Peyer's patch (tissue), 4 donors: ENCODE data around the gene LRRN3. TPM values are rescaled to one million over a fixed set of nuclear protein-coding genes. Genes with fewer than 3 reads are reported as not detected.
A peak's percentile ranks its signal among the peaks of the same experiment; 100 is the strongest.

ENCODE experiments used
- DNase-seq, 3 donors: peaks; one replicate each; pipeline ENCODE4 v3.0.0-alpha.2; 2017 to 2019
- H3K27ac ChIP-seq, 4 donors: fragments of 200-600 bp; sonication (generic); one replicate each; pipeline ENCODE4 v1.5.1; 2016 to 2019
- H3K27me3 ChIP-seq, 2 donors: fragments of 200-600 bp; sonication (generic); one replicate each; pipeline ENCODE4 v1.5.1; 2019
- H3K36me3 ChIP-seq, 3 donors: fragments of 200-600 bp; sonication (generic); one replicate each; pipeline ENCODE4 v1.5.1; 2016 to 2019
- H3K4me1 ChIP-seq, 4 donors: fragments of 200-600 bp; sonication (generic); one replicate each; pipeline ENCODE4 v1.5.1; 2016 to 2019
- H3K4me3 ChIP-seq, 4 donors: fragments of 200-600 bp; sonication (generic); 1 replicate in 3 of 4; 2 replicates in 1 of 4; pipeline ENCODE4 v1.5.1; 2016 to 2019; ENCODE audit warnings: mild to moderate bottlenecking in 1 of 4
- H3K9me3 ChIP-seq, 4 donors: fragments of 200-600 bp; sonication (generic); one replicate each; pipeline ENCODE4 v1.5.1; 2016 to 2019; ENCODE audit warnings: mild to moderate bottlenecking in 1 of 4
- POLR2A ChIP-seq, 2 donors: fragments of 450-650 bp; IDR thresholded peaks; one replicate each; pipeline ENCODE4 v1.5.1; 2017; ENCODE audit warnings: antibody characterized with exemption in 2 of 2, mild to moderate bottlenecking in 2 of 2, moderate library complexity in 2 of 2
- total RNA-seq, 4 donors: library from RNA; depleted of rRNA; stranded (reverse); fragments of >200 nt; gene quantifications; one replicate each; pipeline ENCODE4 v1.1.0, GENCODE V29; 2016
- TF ChIP-seq, protein P1 (sequence below), 6 experiments: fragments of 450-650 bp in 4 of 6; fragments of 200-600 bp in 2 of 6; sonication (generic) in 1 of 6; IDR thresholded peaks; one replicate each; pipeline ENCODE4 v1.5.1; 2017 to 2019; ENCODE audit warnings: antibody characterized with exemption in 6 of 6, mild to moderate bottlenecking in 3 of 6, moderate library complexity in 1 of 6

The LRRN3 gene
- total RNA-seq, 4 donors from 2014 or later: 0.40 to 0.53 TPM; not detected in 2

DNA sequence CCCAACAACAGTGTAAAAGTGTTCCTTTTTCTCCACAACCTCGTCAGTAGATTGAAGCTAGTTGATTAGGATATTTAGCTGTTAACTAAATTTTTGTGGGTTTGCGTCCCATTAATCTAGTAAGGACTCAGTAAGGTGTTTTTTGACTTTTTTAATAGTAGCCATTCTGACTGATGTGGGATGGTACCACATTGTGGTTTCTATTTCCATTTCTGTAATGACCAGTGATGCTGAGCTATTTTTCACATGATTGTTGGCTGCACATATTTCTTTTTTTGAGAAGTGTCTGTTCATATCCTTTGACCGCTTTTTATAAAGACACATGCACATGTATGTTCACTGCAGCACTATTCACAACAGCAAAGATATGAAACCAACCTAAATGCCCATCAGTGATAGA lies 5.6 kb upstream of the LRRN3 start:
- TF ChIP-seq POLR2A (IDR thresholded peaks at IDR 0.05): no peak
- TF ChIP-seq, protein P1, sequence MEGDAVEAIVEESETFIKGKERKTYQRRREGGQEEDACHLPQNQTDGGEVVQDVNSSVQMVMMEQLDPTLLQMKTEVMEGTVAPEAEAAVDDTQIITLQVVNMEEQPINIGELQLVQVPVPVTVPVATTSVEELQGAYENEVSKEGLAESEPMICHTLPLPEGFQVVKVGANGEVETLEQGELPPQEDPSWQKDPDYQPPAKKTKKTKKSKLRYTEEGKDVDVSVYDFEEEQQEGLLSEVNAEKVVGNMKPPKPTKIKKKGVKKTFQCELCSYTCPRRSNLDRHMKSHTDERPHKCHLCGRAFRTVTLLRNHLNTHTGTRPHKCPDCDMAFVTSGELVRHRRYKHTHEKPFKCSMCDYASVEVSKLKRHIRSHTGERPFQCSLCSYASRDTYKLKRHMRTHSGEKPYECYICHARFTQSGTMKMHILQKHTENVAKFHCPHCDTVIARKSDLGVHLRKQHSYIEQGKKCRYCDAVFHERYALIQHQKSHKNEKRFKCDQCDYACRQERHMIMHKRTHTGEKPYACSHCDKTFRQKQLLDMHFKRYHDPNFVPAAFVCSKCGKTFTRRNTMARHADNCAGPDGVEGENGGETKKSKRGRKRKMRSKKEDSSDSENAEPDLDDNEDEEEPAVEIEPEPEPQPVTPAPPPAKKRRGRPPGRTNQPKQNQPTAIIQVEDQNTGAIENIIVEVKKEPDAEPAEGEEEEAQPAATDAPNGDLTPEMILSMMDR (IDR thresholded peaks at IDR 0.05): no peak
- no peak overlapping the region for H3K27ac ChIP-seq
- peaks cover 0 to 7% (median 0%) of the 10 kb centered on the region in 4 donors for H3K4me1 ChIP-seq
- H3K27me3 ChIP-seq: no peaks in the 10 kb centered on the region
- H3K36me3 ChIP-seq: no peaks in the 10 kb centered on the region
- no peak overlapping the region for H3K4me3 ChIP-seq
- H3K9me3 ChIP-seq: no peaks in the 10 kb centered on the region
- DNase-seq: no peak

DNA sequence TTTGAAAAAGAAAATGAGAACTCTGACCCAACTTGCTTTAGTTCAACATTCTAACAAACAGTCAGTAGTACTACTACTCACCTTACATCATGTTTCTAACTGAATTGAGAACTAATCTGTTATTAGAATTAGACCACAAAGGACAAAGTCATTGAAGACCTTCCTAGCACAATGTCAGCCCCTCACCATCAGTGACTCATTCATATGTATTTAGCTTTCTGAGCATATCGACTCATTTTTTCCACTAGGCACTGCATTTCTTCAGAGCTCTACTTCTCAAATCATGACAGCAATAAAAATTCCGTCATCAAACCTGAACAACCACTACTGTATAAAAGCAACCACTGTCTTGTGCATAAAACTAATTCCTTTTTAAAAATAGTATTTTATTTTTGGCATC lies 4.4 kb upstream of the LRRN3 start:
- H3K27me3 ChIP-seq: no peaks in the 10 kb centered on the region
- no peak for DNase-seq
- no peak overlapping the region for H3K27ac ChIP-seq
- peaks cover 0 to 7% (median 0%) of the 10 kb centered on the region in 4 donors for H3K4me1 ChIP-seq
- no peaks in the 10 kb centered on the region for H3K36me3 ChIP-seq
- H3K9me3 ChIP-seq: no peaks in the 10 kb centered on the region
- no peak overlapping the region for H3K4me3 ChIP-seq
- TF ChIP-seq, protein P1 (IDR thresholded peaks at IDR 0.05): no peak
- no peak for TF ChIP-seq POLR2A (IDR thresholded peaks at IDR 0.05)

DNA sequence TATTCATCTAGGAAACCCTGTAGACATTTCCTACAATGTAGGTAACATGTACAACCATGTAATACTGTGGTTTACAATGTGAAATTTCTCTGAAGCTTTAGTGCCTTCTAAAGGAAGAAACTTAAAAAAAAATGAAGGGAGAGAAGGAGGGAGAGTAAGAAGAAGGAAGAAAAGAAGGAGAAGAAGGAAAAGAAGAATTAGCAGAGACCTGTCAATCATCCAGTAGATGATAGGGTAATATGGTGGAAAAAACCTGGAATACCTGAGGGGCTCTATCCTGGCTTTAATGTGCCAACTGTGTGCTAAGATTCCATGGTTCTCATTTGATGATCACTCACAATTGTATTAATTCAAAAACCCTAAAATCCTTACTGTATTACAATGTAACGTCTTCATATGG lies 2.6 kb upstream of the LRRN3 start:
- Histone ChIP-seq H3K4me3 (no peak overlapping the region), H3K9me3 (no peaks in the 10 kb centered on the region), H3K4me1 (peaks cover 0 to 7% (median 0%) of the 10 kb centered on the region in 4 donors), H3K27me3 (no peaks in the 10 kb centered on the region), H3K36me3 (no peaks in the 10 kb centered on the region), H3K27ac (no peak overlapping the region)
- TF ChIP-seq, protein P1 (IDR thresholded peaks at IDR 0.05): no peak
- TF ChIP-seq POLR2A (IDR thresholded peaks at IDR 0.05): no peak
- no peak for DNase-seq

DNA sequence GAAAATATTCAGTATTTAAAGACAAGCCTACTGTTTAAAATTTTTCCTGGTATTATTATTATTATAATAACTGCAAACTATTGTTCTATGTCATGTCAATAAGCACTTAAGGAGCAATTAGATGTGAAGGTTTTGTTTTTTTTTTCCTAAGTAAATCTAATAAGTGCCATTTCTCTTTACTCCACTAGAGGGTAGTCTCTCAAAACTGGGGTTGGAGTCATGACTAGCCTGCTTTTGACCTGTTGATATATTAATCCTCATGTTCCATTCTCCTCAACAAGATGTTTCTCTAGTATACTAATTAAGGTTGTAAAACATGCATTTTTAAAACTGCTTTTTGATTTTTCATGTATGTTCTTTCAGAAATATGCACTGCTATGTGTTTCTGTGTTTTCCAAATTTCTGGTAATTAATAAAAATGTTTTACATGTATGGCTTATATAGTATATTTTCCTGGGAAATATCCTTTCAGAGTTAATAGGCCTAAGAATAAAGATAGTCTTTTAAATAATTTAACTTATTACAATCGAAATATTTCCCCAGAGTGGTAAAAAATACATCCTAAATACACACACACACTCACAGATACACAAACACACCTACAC lies 1.0 kb upstream of the LRRN3 start:
- H3K27me3 ChIP-seq: no peaks in the 10 kb centered on the region
- no peaks in the 10 kb centered on the region for H3K9me3 ChIP-seq
- H3K4me1 ChIP-seq: no peaks in the 10 kb centered on the region
- no peak overlapping the region for H3K4me3 ChIP-seq
- no peaks in the 10 kb centered on the region for H3K36me3 ChIP-seq
- DNase-seq: no peak
- no peak overlapping the region for H3K27ac ChIP-seq
- no peak for TF ChIP-seq POLR2A (IDR thresholded peaks at IDR 0.05)
- TF ChIP-seq, protein P1 (IDR thresholded peaks at IDR 0.05): peak; percentile 40 to 72 (median 68)

DNA sequence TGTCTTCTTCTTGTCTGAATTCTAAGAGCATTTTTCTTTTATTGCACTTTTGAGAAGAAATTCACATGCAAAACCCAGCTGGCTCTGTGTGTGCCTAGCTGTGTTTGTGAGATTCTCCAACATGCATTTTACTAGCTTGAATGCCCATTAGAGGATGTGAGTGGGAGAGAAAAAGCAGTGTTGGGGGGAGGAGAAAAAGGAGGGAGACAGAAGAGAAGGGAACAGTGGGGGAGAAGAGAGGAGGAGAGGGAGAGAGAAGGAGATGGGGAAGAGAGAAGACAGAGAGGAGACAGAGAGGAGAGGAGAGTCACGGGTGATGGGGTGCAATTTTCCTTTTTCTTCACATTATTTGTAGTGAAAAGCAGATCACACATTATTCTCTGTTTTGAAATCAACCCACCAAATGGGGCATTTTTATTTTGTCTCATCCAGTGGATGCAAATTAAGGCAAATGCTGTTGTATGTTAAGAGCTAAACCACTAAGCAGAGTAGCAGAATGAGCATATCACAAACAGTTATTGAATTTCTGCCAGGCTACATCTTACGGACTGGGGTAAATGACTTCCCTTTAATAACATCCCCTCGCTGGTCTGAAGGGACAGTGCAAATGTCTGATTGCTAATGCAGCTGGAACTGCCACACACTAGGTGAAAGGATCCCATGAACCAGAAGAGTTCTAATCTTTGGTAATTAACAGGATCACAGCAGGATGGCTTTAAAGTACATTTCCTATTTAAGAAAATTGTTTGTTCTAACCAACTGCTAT lies 849 bp downstream of the LRRN3 start:
- no peak for DNase-seq
- Histone ChIP-seq H3K4me3 (peak overlapping the region in 3 of 4 donors; percentile 2 to 22 (median 12)), H3K4me1 (no peaks in the 10 kb centered on the region)

More for the DNA sequence above, 849 bp downstream of the LRRN3 start:
- Histone ChIP-seq H3K27ac (peak overlapping the region in 1 of 4 donors; percentile 22), H3K9me3 (no peaks in the 10 kb centered on the region), H3K36me3 (no peaks in the 10 kb centered on the region), H3K27me3 (no peaks in the 10 kb centered on the region)
- no peak for TF ChIP-seq POLR2A (IDR thresholded peaks at IDR 0.05)
- TF ChIP-seq, protein P1 (IDR thresholded peaks at IDR 0.05): no peak
